HG02973 (cell line): ENCODE data around the gene SORBS2.

Experiments used
- ATAC-seq: cut with Tn5 transposase; IDR thresholded peaks from one replicate; pipeline ENCODE4 v1.9.1; 2021; ENCODE audit warnings: moderate library complexity; ENCODE audit not compliant: unreplicated experiment

The SORBS2 gene

DNA sequence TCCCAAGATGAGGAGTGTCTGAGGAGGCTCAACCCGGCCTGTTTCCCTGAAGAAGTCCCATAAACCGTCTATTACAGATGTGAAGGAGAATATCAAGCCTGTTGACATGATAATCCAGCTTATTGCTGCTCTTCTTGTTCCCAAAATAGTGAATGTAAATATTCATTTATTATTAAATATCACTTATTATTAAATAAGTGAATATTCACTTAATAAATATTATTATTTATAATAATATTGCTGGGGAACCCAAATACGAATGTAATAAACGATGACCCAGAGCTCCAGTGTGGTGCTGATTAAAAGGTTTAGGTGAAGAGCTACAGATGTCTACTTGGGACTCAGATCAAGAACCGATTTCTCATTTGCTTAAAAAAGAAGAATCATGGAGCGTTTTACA, 23.8 kb upstream of the SORBS2 start:
- no peak for ATAC-seq

DNA sequence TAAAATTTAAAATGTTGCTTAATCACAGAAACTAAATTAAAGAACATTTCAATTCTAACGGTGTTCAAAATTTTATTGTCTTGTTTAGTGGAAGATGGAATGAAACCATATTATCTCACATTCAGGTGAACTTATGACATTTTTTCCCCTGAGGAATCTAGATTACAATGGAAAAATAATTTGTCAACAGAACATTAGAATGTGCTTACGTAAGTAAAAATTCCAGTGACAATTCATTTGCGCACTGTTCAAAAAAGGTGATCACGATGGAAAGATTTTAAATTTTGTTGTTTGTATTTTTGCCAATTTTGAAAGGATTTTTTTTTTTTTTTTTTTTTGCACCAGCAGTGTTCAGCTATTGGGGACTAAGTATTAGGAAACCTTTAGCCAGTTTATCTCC, 23.3 kb upstream of the SORBS2 start:
- no peak for ATAC-seq

DNA sequence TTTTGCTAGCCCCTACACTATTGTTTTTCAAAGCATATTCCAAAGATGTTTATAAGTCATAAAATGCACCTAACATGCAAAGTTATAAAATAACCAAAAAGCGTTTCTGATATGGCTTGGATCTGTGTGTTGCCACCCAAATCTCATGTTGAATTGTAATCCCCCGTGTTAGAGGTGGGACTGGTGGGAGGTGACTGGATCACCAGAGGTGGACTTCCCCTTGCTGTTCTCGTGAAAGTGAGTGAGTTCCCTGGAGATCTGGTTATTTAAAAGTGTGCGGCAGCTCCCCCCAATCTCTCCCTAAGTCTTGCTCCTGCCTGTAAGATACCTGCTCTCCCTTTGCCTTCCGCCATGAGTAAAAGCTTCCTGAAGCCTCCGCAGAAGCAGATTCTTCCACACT, 22.8 kb upstream of the SORBS2 start:
- no peak for ATAC-seq

DNA sequence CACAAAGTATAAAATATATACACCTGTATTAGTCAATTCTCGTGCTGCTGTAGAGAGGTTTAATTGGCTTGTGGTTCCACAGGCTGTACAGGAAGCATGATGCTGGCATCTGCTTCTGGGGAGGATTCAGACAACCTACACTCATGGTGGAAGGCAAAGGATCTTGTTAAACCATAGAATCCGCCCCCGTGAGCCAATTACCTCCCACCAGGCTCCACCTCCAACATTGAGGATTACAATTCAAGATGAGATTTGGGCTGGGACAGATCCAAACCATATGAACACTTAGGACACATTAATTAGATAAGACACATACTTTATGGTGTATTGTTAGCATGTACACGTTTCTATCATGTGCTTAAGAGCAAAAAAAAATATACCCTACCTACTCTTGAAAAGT, 22.1 kb upstream of the SORBS2 start:
- no peak for ATAC-seq

DNA sequence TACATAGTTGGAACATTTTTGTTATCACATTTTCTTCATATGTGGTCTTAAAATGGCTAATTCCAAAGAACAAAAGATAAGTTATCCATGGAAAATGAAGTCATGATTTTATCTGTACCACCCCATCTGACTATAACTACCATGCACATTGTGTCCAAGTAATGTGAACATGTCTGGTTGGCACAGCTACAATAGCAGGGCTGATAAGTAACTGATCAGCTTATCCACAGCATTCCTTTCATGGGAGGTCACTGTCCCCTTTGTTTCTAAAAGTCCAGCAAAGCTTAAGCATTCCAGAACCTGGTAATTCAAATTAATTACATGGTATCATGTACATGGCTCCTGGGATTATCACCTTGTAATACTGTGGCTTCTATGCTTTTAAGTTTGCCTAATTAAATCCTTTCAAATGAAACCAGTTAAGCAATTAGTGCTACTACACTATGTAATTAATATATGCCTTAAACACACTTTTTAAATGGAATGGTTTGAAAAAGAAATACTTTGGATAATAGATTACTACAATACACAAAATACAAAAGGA, 21.1 kb upstream of the SORBS2 start:
- no peak for ATAC-seq

DNA sequence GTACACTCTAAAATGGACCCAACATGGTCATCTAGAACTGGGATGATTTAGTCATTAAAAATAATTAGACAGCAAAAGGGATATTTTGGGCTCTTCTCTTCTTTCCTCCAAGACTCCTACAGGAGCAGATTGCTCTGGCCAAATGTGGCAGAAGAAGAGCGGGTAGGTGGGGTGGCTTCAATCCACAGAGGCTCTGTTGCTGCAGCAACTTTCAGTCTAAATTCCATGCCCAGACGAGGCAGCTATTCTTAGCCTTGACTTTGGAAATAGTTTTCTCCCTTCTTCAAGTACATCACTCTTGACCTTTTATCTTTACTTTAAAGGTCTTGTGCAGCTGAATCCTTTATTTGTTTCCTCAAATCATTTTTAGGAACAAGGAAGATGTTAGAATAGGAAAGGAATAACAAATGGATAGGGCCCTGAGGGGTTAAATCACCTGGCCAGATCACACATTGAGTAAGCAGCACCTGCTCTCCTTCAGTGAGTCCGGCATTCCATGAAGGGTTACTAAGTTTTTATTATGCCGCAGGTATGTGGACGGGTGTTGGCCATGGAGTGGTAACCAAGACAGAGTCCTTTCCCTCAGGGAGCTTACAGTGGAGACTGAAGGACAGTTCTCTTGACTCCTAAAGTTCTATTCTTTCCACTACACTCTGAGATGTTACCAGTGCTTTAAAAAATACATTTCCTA, 19.3 kb upstream of the SORBS2 start:
- ATAC-seq = no peak

DNA sequence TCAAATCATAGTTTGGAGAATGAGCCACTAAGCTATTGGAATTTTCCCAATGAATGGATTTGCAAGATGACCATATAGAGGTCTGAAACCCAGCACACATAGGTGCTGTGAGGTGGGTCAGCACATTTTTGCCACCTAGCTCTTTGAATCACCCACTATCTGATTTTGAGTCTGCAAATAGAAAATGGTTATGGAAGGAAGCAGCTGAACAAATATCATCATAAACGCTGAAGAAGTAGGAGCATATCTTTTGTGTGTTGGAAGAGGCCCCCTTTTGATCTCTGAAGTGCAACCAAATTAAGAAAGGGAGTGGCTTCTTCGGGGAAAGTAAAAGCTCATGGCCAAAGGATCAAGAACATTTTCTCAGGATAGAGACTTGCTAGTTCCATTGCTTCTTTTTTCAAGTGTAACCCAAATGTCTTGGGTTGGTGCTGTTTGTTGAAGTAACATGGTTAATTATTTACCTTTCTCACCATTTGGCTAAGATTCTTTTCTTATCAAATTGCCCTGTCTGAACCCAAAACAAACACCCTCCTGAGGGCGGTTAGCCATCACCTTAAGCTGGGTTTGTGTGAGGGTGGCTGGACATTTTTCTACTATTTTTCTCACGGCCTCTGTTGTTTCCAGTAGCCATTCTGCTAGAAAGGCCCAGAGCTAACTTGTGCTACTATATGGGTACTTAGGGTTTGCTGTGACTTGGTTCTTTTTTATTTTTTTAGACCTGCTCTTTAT, 18.4 kb upstream of the SORBS2 start:
- no peak for ATAC-seq

DNA sequence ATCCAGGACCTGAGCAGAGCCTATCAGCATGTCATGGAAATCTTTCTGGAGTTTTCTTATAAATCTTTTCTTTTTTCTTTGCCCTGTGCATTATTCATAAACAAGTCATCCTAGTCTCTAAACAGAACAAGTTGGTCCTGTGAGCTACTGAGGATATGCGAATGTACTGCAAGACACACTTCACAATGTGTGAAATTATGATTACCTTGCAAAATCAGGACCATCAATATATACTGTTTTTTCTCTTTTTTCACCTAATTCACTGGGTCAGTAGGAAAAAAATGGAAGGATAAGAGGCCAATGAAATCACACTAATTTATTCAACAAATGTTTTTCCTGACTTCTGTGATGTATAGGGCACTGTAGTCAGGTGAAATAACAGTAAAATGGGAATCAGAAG, 14.4 kb upstream of the SORBS2 start:
- no peak for ATAC-seq

DNA sequence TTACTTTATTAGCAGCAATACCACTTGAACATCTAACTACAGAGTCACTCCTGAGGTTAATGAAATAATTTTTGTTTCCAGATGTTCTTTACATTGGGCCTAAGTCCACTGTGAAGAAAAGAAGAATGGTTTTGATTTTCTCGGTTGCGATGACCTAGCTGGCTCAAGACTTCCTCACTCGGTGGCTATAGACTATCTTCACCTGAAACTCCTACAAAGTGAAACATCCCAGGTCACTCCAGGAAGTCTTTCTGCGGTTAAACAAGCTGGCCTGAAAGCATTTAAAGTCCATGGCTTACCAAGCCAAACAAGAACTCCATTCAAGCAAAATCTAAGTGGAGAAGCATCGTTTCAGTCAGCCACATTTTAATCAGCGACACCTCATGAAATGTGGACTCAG, 13.7 kb upstream of the SORBS2 start:
- ATAC-seq = no peak

DNA sequence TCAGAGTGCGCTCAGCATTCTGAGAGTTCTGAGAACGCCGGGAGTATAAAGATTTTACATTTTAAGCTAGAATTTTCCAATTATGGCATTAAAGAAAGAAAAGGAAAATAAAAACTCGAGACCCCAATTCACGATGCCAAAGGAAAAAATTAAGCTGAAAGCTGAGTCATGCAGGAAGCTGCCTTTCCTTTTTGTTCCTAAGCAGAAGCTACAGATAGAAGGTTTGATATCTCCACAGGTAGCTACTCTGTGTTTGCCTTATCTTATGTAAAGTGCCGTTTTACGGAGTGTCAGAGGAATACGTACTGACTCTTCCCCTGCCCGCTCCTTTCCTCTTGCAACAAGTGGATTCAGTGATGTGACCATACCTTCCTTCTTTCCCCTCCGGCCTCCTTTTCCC, 10.8 kb upstream of the SORBS2 start:
- no peak for ATAC-seq

DNA sequence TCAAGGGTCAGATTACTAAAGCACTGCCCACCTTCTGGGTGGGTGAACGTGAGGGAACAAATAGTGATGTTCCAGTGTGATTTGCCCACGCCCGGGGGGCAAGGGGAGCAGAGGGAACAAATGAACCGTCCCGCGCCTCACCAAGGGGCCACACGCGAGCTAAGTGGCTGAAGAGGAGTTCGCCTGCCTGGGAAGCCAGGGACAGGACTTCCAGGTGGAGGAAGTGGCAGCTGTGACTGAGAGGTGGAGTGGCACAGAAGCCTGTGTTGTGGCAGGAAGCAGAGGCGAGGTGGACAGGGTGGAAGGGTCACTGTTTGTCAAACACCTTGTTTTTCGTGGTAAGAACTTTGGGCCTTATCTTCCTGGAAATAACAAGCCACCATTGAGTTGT, 9.0 kb upstream of the SORBS2 start:
- ATAC-seq = no peak

DNA sequence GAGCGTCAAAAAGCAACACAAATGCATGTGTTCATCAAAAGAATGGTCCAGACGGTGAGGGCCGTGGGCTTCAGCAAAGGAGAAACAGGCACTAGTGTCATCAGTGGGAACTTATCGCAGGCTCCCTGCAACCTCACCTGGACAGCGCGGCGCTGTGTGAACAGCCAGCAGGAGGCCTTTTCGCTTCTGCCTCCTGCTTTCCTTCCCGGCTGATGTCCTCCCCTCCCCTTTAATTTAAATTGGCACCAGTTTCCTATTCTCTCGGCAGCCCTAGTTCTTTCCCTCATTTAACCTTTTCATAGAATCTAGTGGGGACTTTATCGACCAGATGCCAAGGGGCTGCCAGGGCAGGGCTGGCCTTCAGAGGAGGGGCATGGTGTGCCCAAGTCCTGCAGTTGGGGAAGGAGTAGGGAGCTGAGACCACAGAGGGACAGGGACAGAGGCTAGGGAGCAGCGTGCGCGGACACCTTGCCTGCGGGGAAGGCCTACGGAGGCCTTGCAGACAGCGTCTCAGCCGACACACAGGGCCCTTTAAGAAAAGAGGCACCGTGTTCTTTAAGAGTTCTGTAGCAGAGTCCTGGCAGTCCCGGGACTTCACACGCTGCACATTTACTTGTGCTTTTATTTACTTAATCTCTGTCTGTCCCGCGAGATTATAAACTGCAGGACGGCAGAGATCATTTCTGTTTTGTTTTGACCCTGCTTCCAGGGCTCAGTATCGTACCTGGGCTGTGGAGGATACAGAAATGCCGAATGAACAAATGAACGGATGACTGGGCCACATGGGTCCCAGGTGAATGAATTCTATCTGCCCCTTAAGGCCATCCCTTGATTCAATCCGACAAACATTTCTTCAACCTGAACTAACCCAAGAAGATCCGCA, 8.4 kb upstream of the SORBS2 start:
- no peak for ATAC-seq

DNA sequence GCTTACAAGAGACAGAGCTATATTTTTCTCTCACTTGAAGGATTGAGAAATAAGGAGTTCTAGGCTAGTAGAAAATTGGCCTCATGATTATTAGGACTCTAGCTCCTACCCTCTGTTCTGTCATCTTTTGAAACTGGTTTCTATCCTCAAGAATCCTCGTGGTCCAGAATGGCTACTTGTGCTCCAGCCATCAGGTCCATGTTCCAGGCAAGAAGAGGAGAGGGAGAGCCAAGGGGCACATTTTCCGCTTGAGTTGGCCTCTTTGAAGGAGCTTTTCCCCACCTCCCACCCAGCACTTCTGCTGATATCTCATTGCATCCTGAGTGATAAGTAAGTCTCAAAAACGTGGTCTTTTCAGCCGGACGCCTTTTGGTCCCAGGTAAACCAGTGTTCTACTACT, 7.2 kb upstream of the SORBS2 start:
- ATAC-seq = no peak

DNA sequence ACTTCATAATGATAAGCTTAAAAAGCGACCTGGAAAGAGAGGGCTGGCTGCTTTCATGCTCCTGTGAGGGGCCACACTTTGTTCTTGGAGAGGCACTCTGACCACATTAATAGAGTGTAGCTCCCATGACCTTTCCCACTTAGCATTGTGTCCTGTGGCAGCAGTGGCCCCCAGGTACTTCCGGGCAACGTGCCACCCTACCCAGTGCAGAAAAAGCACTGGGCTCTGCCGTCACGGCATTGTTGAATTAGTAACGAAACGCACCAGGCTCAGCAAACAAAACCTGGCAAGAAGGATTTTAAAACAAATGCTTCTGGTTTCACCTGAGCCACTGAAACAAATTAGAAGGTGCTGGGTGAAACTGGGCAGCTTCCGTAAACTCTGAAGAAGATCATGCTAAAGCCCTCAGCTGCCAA, 5.4 kb upstream of the SORBS2 start:
- ATAC-seq = no peak

DNA sequence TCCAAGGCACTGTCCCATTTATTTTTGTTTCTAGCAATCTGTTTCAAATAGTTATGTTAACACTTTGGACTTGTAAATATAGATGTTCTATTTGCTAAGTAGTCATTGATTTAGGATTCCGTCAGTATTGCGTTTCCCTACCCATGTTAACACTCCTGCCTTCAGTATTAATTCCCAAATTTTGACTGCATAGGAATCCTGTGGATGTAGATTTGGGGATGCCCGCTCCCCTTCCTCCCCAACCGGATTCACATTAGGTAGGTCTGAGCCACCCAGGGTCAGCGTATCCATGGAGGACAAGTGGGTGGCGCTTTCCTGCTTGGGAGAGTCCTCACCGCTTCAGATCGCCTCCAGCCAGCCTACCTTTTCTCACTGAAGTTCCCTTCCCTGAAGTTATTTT, 1.1 kb upstream of the SORBS2 start:
- no peak for ATAC-seq

DNA sequence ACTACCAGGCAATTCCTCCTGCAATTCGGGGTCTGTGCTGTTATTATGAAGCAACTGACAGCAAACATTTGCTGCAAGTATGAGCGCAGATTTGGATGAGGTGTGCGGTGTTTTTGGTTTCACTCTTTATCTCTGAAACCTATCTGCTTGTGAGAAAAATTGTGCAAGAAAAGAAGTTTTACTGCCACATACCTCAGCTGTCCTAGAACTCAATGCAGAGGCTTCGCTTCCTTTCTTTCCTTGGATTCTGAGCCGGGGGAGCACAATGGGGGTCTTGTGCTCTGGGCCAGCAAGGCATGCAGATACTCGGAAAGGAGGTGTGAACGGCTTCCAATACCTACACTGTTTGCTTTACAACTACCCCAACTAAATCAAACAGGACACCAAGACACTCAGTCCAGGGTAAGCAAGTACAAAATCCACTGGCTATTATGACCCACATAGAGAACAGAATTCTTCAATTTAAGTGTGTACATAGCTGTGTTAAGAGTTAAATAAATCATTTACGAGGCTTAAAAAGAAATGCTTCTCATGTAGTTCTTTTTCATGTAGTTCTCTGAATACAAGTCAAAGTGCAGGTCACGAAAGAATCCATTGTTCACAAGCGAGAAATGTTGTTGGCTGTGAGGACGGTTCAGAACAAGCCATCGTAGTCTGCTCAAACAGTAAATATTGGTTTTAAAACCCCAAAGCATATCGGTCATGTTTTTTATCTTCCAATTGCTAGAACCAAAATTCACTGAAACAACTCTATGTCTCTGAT, 1.1 kb downstream of the SORBS2 start:
- ATAC-seq = no peak

DNA sequence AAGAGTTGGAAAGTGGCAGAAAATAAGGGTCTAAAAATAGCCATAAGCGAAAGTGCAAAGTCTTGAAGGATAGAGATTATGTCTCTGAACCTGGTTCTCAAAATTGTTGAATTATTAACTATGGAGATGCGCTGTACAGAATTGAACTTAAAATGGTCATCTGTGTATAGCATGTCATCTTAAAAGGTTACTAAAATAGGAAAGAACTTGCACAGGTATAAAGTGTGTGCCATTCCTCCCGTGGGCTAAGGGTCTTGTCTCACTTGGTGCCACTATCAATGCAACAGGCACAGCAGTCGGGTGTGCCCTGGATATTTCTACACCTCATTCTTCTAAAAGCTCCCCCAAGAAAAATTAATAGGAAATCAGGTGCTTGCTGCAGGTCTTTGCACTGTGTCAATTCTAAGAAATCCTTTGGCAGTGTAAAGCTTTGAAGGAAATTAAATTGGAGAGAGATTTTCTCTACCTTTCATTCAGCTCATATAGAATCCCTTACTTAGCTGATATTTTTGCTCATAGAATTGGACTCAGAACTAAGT, 2.4 kb downstream of the SORBS2 start:
- ATAC-seq = no peak

DNA sequence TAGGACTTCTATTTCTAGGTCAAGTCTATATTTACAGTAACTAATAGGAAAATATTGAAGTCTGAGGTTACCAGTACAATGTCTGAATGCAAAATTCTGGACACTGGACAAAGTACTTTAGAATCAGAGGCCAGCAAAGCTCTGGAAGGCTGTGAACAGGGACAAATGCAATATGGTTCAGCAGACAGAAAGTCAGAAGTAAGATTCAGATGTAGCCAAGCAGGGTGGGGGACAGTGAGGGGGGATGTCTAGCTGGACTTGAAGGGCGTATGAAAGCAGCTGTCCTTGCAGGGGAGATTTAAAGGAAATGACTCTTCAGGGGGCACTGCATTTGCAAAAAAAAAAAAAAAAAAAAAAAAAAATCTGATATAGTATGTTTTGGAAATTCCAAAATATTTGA, 2.9 kb downstream of the SORBS2 start:
- no peak for ATAC-seq

DNA sequence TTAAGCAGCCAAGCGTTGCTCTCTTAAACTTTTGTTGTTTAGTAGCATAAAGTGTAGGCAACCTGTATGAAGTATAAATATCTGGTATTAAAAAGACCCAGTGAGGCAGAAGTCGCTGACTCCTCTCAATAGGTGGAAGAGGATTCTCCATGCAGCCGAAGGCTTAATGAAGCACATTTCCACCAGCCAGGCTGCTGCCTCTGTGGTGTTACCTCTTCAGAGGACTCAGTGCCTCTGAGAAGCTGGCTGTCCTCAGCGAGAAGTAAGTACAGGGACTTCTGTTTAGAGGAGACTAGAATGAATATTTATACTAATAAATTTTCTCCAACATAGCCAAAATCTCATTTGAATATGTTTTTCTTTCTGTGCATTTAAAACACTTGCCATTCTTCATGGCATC, 6.0 kb downstream of the SORBS2 start:
- ATAC-seq = no peak

DNA sequence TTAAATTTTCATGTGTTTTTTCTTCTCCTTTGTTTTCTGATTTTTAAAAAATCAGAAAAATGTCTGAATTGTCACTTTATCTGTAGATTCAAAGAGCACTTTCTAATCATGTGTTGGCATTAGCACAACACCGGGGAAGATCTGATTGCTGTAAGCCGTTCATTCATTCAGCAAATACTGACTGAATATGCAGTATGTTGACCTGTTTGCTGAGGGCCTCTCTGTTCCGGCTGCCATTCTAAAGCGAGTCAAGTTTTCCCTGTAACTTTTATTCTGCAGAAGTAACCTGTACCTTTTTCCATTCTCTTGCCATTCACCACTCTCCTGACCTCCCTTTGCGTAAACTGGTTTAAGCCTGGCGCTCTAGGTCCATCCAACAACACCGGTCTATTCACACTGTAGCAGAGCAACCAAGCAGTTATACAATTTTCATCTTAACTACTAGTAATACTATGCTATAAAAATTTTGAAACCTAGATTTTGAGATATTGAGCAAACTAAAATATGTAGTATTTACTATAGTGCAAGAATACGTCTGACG, 6.7 kb downstream of the SORBS2 start:
- no peak for ATAC-seq
